NT2/D1 (cell line): ENCODE results near the gene IRX4.

Source experiments
- YY1 ChIP-seq: IDR thresholded peaks from 2 replicates; pipeline ENCODE4 v1.6.1; 2011; ENCODE audit not compliant: insufficient read length, insufficient read depth
- ZNF274 ChIP-seq: IDR thresholded peaks from 2 replicates; pipeline ENCODE4 v1.6.1; 2011; ENCODE audit warnings: mild to moderate bottlenecking, low read depth, low read length

- TF ChIP-seq YY1 (no peak), ZNF274 (no peak)
Measured at GRCh38 chr5:1887588-1888360, 5.0 kb upstream of the IRX4 start.
